Cardiac muscle cell (in vitro differentiated cells and primary cell): Measurements from ENCODE around the gene BACH1. TPM values are rescaled to one million over a fixed set of nuclear protein-coding genes. Genes with fewer than 3 reads are reported as not detected.
A peak's percentile ranks its signal among the peaks of the same experiment; 100 is the strongest.

ENCODE experiments used
- DNase-seq, 2 donors: peaks; one replicate each; pipeline versions ENCODE4 v3.0.0 to v3.0.0-alpha.2; 2010 to 2017; ENCODE audit warnings: low read depth in 1 of 2, low spot score in 1 of 2
- H3K27ac ChIP-seq: fragments of 200-600 bp; sonication (generic); 2 replicates; pipeline ENCODE4 v1.5.1; 2016
- H3K27me3 ChIP-seq: fragments of 200-600 bp; sonication (generic); 2 replicates; pipeline ENCODE4 v1.6.0; 2016; ENCODE audit warnings: control low read depth
- H3K36me3 ChIP-seq: fragments of 200-600 bp; sonication (generic); 2 replicates; pipeline ENCODE4 v1.5.1; 2016; ENCODE audit warnings: control low read depth
- H3K4me1 ChIP-seq: fragments of 200-600 bp; sonication (generic); 2 replicates; pipeline ENCODE4 v1.8.1; 2017; ENCODE audit warnings: low read depth, mild to moderate bottlenecking, mixed run types
- H3K4me3 ChIP-seq: fragments of 200-600 bp; sonication (generic); 2 replicates; pipeline ENCODE4 v1.5.1; 2016; ENCODE audit warnings: mild to moderate bottlenecking
- H3K9me3 ChIP-seq: fragments of 200-600 bp; sonication (generic); 2 replicates; pipeline ENCODE4 v1.5.1; 2017; ENCODE audit warnings: low read depth, mild to moderate bottlenecking, control low read depth
- polyA plus RNA-seq: library from polyadenylated mRNA; unstranded; fragments of >200 nt; fragmentation: Nextera tagmentation; extraction: Ambion mirVana; gene quantifications from 2 replicates; pipeline ENCODE4 v1.2.1, GENCODE V29; 2016
- total RNA-seq: library from RNA; depleted of rRNA; stranded (reverse); fragments of >200 nt; gene quantifications from 2 replicates; pipeline ENCODE4 v1.2.3, GENCODE V29; 2016
- TF ChIP-seq, protein P1 (sequence below): IDR thresholded peaks from 2 replicates; pipeline ENCODE4 v1.5.1; 2012; ENCODE audit warnings: low read depth, mild to moderate bottlenecking, low read length

BACH1 gene
- total and polyA plus RNA-seq, 2 experiments from 2014 or later = 17.2 to 32.3 TPM

DNA sequence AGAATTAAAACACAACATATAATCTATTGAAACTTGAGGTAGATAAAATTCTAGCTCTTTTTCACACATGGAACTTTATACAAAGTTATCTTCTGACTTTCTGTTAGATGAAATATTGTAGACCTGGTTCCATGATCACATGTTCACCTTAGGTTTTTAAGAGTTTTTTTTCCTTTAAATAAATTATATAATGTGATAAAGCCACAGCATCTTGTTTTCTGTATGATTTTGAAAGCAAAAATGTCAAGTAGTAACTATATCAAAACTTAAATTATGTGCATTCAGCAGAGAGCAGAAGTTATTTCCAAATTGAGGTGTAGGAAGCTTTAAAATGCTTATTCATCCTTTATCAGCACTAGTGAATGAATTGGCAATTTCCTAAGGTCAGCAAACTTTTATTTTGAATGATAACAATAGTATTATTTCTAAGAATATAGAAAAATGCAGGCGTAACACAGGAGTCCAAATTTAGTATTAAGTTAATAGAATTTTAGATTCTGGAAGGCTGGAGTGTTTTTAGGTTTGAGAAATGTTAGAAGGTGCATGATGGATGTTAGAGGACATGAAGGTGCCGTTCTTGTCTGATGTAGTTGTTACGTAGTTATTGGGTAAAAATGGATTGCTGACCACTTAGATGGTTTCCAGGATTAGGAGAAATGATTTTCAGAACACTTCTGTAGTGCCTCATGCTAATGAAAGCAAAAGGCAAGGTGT lies 17.5 kb downstream of the BACH1 start:
- H3K4me1 ChIP-seq = no peaks in the 10 kb centered on the region
- H3K36me3 ChIP-seq = no peaks in the 10 kb centered on the region
- H3K27me3 ChIP-seq = no peaks in the 10 kb centered on the region
- H3K9me3 ChIP-seq = no peaks in the 10 kb centered on the region
- no peak overlapping the region for H3K4me3 ChIP-seq
- TF ChIP-seq, protein P1, sequence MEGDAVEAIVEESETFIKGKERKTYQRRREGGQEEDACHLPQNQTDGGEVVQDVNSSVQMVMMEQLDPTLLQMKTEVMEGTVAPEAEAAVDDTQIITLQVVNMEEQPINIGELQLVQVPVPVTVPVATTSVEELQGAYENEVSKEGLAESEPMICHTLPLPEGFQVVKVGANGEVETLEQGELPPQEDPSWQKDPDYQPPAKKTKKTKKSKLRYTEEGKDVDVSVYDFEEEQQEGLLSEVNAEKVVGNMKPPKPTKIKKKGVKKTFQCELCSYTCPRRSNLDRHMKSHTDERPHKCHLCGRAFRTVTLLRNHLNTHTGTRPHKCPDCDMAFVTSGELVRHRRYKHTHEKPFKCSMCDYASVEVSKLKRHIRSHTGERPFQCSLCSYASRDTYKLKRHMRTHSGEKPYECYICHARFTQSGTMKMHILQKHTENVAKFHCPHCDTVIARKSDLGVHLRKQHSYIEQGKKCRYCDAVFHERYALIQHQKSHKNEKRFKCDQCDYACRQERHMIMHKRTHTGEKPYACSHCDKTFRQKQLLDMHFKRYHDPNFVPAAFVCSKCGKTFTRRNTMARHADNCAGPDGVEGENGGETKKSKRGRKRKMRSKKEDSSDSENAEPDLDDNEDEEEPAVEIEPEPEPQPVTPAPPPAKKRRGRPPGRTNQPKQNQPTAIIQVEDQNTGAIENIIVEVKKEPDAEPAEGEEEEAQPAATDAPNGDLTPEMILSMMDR = no peak
- H3K27ac ChIP-seq = no peak overlapping the region
- no peak for DNase-seq

DNA sequence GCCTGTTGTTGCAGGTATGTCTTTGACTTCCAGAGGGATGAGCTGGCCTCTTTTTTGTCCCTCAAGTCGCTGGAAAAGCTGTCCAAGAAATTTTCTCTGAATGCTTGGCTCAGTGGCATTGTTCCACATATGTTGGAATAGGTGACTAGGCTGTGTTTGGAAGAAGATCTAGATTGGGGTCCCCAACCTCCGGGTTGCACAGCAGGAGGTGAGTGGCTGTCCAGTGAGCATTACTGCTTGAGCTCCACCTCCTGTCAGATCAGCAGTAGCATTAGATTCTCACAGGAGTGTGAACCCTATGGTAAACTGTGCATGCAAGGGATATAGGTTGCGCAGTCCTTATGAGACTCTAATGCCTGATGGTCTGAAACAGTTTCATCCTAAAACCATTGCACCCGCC lies 18.1 kb downstream of the BACH1 start:
- DNase-seq = no peak
- TF ChIP-seq, protein P1 = no peak
- no peaks in the 10 kb centered on the region for H3K36me3 ChIP-seq
- no peak overlapping the region for H3K4me3 ChIP-seq
- H3K27ac ChIP-seq = no peak overlapping the region
- H3K27me3 ChIP-seq = no peaks in the 10 kb centered on the region
- H3K9me3 ChIP-seq = no peaks in the 10 kb centered on the region
- H3K4me1 ChIP-seq = no peaks in the 10 kb centered on the region

DNA sequence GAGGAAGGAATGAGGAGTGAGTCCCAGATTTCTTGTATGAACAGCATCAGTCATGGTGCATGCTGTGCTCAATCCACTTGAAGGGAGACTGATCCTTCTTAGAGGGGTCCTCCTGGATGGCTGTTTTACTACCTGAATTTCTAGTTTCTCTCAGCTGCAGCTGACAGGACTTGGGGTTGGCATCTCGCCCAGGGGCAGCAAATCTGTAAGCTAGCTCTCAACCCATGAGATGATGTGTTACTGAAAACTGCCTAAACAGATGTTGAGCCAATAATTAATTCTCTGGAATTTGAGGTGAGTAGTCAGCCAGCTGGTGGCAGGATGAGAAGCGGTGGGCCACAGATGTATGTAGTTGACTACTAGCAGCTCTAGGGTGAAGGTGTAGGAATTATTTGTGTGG lies 19.6 kb downstream of the BACH1 start:
- Histone ChIP-seq H3K4me3 (no peak overlapping the region), H3K36me3 (no peaks in the 10 kb centered on the region), H3K9me3 (no peaks in the 10 kb centered on the region), H3K27ac (no peak overlapping the region), H3K27me3 (no peaks in the 10 kb centered on the region), H3K4me1 (no peaks in the 10 kb centered on the region)
- TF ChIP-seq, protein P1 = no peak
- DNase-seq = peak in 1 of 2 donors; percentile 38

DNA sequence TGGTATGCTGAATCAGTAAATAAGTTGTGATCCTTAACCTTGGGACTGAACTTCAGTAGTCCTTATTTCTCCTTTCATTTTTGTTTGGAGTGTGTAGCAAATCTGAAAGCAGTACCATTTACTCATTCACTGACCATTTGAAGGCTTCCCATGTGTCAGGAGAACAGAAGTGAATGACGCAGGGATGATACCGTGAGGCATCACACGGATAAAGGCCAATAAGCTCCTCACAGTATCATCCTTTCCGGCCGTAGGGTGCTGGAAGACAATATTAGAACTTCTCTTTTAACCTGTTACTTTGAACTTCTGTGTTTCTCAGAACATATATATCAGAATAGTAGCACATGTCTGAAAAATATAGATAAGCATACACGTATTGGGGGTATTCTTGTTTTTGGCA lies 21.3 kb downstream of the BACH1 start:
- TF ChIP-seq, protein P1 = no peak
- Histone ChIP-seq H3K27me3 (no peaks in the 10 kb centered on the region), H3K27ac (no peak overlapping the region), H3K9me3 (no peaks in the 10 kb centered on the region), H3K4me1 (no peaks in the 10 kb centered on the region), H3K4me3 (no peak overlapping the region), H3K36me3 (peaks cover 2% of the 10 kb centered on the region)
- no peak for DNase-seq

GRCh38 chr21:29321217-29321616 lies 22.5 kb downstream of the BACH1 start:
- no peaks in the 10 kb centered on the region for H3K4me1 ChIP-seq
- TF ChIP-seq, protein P1 = no peak
- H3K36me3 ChIP-seq = peaks cover 2% of the 10 kb centered on the region
- H3K4me3 ChIP-seq = no peak overlapping the region
- H3K27ac ChIP-seq = no peak overlapping the region
- DNase-seq = no peak
- no peaks in the 10 kb centered on the region for H3K27me3 ChIP-seq
- H3K9me3 ChIP-seq = no peaks in the 10 kb centered on the region
